Astrocyte of the cerebellum (primary cell): Measurements from ENCODE around the gene TM2D1.
A peak's percentile ranks its signal among the peaks of the same experiment; 100 is the strongest.

ENCODE experiments used
- DNase-seq: peaks from one replicate; pipeline ENCODE4 v3.0.0-alpha.2; 2011; ENCODE audit warnings: low read depth
- H3K4me3 ChIP-seq: 2 replicates; pipeline ENCODE4 v1.5.1; 2011; ENCODE audit warnings: mild to moderate bottlenecking, low read depth, low read length, moderate library complexity
- CTCF ChIP-seq: IDR thresholded peaks from 2 replicates; pipeline ENCODE4 v1.5.1; 2012; ENCODE audit warnings: low read length, low read depth, moderate library complexity, mild to moderate bottlenecking; ENCODE audit errors: missing control alignments
- in situ Hi-C: cut with HindIII; loops from 2 replicates; pipeline ENCODE4 v1.10.0; 2017; ENCODE audit warnings: low sequenced_read_pairs

Gene TM2D1

GRCh38 chr1:61752921-61753389 lies 28.0 kb upstream of the TM2D1 start:
- H3K4me3 ChIP-seq, result no peak overlapping the region
- no peak for DNase-seq
- no peak for TF ChIP-seq CTCF
- in situ Hi-C loops, result no loop called here

DNA sequence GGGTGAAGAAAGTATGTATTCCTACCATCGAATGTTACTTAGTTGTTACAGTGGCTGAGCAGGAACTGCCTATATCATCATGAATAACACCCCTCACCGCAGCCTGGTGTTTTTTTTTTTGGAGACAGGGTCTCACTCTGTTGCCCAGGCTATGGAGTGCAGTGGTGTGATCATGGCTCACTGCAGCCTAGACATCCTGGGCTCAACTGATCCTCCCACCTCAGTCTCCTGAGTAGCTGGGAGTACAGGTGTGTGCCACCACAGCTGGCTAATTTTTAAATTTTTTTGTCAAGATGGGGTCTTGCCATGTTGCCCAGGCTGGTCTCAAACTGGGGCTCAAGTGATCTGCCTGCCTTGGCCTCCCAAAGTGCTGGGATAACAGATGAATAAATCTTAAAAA lies 24.6 kb upstream of the TM2D1 start:
- TF ChIP-seq CTCF, result no peak
- H3K4me3 ChIP-seq, result no peak overlapping the region
- no peak for DNase-seq
- in situ Hi-C loops, result no loop called here

GRCh38 chr1:61748566-61748965 lies 23.6 kb upstream of the TM2D1 start:
- TF ChIP-seq CTCF, result no peak
- H3K4me3 ChIP-seq, result no peak overlapping the region
- no peak for DNase-seq
- in situ Hi-C loops, result no loop called here

DNA sequence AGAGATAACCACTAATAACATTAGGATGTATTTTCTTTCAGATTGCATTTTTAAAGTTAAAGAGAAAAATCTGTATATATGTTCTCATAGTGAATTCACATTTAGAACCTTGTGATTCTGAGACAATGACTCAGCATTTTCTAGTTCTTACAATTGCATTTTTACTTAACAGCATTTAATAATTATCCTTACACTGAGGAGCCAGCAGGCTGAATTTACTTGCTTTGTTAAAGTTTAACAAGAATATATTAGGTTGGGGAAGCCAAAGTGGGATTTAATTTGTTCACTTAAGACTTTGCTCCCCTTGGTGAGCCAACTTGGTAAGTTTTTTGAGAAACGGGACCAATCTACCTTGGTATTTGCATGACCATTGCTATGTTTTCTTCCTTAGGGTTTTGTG lies 21.9 kb upstream of the TM2D1 start:
- in situ Hi-C loops, result no loop called here
- DNase-seq, result no peak
- no peak for TF ChIP-seq CTCF
- no peak overlapping the region for H3K4me3 ChIP-seq

DNA sequence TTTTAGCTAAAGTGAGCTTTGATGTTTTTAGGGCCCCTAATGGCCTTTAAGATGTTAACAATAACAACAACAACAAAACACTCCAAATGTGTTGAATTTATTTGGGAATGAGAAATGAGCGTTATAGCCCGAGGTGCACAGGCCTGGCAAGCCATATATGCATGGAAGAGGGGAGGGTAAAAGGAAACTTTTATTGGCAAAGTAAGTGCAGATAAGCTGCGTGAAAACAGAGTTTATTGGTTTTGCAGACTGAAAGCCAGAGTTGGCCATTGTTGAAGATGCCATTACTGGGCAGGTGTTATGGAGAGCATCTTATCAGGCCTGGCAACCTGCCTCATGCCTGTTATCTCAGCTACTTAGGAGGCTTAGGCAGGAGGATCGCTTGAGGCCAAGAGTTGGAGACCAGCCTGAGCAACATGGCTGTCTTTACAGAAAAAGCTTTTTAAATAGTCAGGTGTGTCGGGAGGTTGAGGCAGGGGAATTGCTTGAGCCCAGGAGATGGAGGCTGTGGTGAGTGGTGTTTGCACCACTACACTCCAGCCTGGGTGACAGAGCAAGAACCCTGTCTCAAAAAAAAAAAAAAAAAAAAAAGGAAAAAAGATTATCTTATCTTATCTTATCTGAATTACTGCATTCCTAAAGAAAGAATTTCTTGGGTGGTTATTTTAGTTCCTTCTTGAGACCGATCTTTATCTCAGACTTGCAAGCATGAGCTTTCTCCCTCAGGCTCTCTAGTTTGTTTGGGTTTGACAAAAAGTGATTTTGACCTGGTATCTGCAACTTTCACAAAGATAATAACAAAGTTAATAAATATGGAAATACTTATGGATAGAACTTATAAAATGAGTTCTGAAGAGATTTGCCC lies 19.0 kb upstream of the TM2D1 start:
- in situ Hi-C loops, result no loop called here

DNA sequence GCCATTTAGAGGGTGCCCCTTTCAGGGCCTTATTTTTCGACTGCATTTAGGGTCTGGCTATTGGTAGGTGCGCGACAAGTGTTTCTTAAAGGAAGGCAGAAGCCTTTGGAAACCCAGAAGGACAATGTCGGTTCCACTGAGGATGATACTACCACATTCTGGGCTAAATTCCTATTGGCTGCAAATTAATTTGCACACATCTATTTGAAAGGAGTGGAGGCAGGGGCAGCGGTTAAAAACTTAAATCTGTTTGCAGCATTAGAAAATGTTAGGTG lies 18.4 kb upstream of the TM2D1 start:
- H3K4me3 ChIP-seq, result peak overlapping the region; percentile 67

More for the DNA sequence above, 19.0 kb upstream of the TM2D1 start:
- no peak for DNase-seq
- TF ChIP-seq CTCF, result no peak
- no peak overlapping the region for H3K4me3 ChIP-seq

More for the DNA sequence above, 18.4 kb upstream of the TM2D1 start:
- in situ Hi-C loops, result no loop called here
- no peak for TF ChIP-seq CTCF
- DNase-seq, result no peak
